Measurements from ENCODE around the gene CELSR3. TPM values are rescaled to one million over a fixed set of nuclear protein-coding genes. Genes with fewer than 3 reads are reported as not detected.

The CELSR3 gene
- total RNA-seq, 1 experiment from 2014 or later = 1.7 TPM

- Histone ChIP-seq H3K4me1 (peaks cover 40% of the 10 kb centered on the region), H3K4me3 (no peak overlapping the region), H3K27ac (peak overlapping the region; percentile 17)
These were observed 65.8 kb downstream of the CELSR3 start for GRCh38 chr3:48596676-48597407.

GRCh38 chr3:48596157-48596556 is 66.5 kb downstream of the CELSR3 start:
- DNase-seq = no peak
- Histone ChIP-seq H3K9me3 (replicated peaks) (no peaks in the 10 kb centered on the region), H3K27me3 (no peaks in the 10 kb centered on the region), H3K4me3 (no peak overlapping the region), H3K27ac (peak overlapping the region; percentile 17), H3K36me3 (peaks cover 17% of the 10 kb centered on the region), H3K4me1 (peaks cover 40% of the 10 kb centered on the region)

More at GRCh38 chr3:48596676-48597407, 65.8 kb downstream of the CELSR3 start:
- H3K27me3 ChIP-seq = no peaks in the 10 kb centered on the region
- no peak for DNase-seq
- H3K36me3 ChIP-seq = peaks cover 22% of the 10 kb centered on the region
- no peaks in the 10 kb centered on the region for H3K9me3 ChIP-seq (replicated peaks)

DNA sequence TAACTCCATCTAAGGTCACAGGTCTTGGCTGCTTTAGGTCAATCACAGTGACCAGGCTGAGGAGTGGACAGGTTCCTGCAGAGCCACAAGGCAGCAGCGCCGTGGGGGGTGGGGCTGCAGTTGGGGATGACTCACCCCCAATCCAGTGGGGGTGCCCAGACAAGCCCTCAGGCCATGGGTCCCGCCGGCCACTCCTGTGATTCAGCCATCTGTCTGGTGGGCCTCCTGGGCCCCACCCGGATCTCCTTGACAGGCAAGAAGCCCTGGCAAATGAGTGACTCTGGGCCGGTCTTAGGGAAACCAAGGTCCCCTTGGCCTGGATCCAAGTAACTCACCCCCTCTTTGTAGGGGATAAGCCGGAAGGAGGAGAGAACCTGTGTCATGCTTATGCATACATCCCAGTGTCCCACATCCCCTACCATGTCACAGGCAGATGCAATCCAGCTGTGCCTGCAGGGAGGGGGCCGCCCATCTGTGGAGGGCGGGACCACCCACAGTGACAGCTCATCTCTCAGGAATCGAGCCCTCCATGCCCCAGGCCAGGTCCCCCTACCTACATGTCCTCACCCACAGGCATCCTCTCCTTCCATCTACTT is 67.1 kb downstream of the CELSR3 start:
- H3K27ac ChIP-seq = peak overlapping the region; percentile 17
- DNase-seq = peak; percentile 87 to 92
- no peak overlapping the region for H3K4me3 ChIP-seq
- H3K27me3 ChIP-seq = no peaks in the 10 kb centered on the region
- no peaks in the 10 kb centered on the region for H3K9me3 ChIP-seq (replicated peaks)
- H3K36me3 ChIP-seq = peaks cover 14% of the 10 kb centered on the region
- peaks cover 40% of the 10 kb centered on the region for H3K4me1 ChIP-seq

DNA sequence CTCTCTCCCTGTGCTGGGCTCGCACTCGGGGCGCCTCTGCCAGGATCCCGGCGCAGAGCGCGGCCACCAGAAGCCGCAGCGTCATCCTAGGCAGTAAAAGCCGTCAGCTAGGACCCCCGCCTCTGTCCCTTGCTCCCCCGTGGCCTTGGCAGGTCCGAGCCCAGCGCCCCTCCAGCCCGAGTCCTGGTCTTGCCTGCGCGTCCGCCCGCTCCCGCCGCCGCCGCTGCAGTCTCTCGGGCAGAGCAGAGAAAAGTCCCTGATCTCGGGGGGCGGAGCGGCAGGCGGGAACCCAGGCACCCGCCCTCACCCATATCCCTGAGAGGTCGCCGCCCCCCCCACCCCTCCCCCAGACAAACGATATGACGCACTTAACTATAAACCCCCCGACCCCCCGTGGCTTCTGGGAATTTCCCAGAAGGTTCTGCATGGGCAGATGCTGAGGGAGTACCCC is 67.6 kb downstream of the CELSR3 start, which contains the start of gene COL7A1:
Gene COL7A1 (minus strand): TSS at position 255 of the 451 bp plus-strand sequence. CDS start 170 bp downstream, at position 85.
- no peaks in the 10 kb centered on the region for H3K27me3 ChIP-seq
- H3K4me1 ChIP-seq = peaks cover 40% of the 10 kb centered on the region
- no peak for DNase-seq
- peaks cover 14% of the 10 kb centered on the region for H3K36me3 ChIP-seq
- no peak within 1 kb of the TSS for H3K4me3 ChIP-seq
- peak within 1 kb of the TSS; percentile 17 for H3K27ac ChIP-seq
- no peaks in the 10 kb centered on the region for H3K9me3 ChIP-seq (replicated peaks)

GRCh38 chr3:48594417-48595049 is 68.2 kb downstream of the CELSR3 start:
- DNase-seq = no peak
- Histone ChIP-seq H3K36me3 (peaks cover 10% of the 10 kb centered on the region), H3K4me3 (no peak overlapping the region), H3K4me1 (peaks cover 39% of the 10 kb centered on the region), H3K9me3 (replicated peaks) (no peaks in the 10 kb centered on the region), H3K27ac (no peak overlapping the region; the same call in 1 of the 2 replicates), H3K27me3 (no peaks in the 10 kb centered on the region)

DNA sequence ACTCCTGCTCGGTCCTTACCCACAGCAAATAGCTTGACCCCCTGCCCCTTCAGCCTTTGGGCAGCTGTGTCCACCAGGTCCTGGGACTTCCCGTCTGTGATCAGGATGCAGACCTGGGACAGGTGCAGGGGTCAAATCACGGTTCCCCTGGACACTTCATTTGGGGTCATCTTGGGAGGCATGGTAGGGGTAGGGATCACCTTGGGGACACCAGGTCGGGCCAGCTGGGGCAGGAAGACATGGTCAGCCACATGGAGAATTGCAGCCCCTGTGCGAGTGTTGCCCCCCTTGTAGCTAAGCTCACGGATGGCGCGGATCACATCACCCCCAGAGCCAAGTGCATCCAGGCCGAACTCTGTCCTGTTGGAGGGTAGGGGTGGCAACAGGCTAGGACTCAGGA is 69.3 kb downstream of the CELSR3 start:
- no peak overlapping the region for H3K4me3 ChIP-seq
- no peaks in the 10 kb centered on the region for H3K27me3 ChIP-seq
- no peak for DNase-seq
- H3K4me1 ChIP-seq = peaks cover 27% of the 10 kb centered on the region
- H3K9me3 ChIP-seq (replicated peaks) = no peaks in the 10 kb centered on the region
- H3K36me3 ChIP-seq = peaks cover 3% of the 10 kb centered on the region; the same call in 1 of the 2 replicates
- H3K27ac ChIP-seq = no peak overlapping the region

DNA sequence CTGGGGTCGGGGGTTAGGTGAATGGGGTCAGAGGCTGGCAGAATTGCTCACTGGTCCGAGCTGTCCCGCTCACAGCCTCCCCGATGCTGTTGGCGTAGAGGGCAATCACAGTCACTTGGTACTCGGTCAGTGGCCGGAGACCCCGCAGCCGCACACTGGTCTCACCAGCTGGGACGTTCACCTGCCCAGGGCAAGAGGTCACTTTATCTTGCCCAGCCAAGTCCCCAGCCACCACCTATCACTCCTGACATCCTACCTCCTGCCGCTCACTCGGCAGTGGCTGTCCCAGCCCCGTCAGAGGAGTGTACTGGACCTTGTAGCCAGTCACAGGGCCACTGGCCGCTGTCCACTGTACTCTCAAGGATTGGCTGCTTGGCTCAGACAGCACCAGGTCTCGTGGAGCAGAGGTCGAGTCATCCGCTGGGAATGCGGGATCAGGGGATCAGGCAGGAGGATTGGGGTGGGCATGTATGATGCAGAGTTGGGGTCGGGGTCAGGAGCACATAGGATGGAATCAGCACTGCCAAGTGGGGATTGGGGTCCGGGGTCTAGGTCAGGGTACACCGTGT is 70.1 kb downstream of the CELSR3 start:
- Histone ChIP-seq H3K27me3 (no peaks in the 10 kb centered on the region), H3K36me3 (peaks cover 3% of the 10 kb centered on the region; the same call in 1 of the 2 replicates), H3K4me3 (no peak overlapping the region), H3K4me1 (peaks cover 20% of the 10 kb centered on the region), H3K9me3 (replicated peaks) (no peaks in the 10 kb centered on the region), H3K27ac (no peak overlapping the region)
- DNase-seq = no peak

GRCh38 chr3:48591886-48592518 is 70.7 kb downstream of the CELSR3 start:
- no peak for DNase-seq
- Histone ChIP-seq H3K4me1 (peaks cover 19% of the 10 kb centered on the region), H3K36me3 (peaks cover 3% of the 10 kb centered on the region; the same call in 1 of the 2 replicates), H3K27me3 (no peaks in the 10 kb centered on the region), H3K9me3 (replicated peaks) (no peaks in the 10 kb centered on the region), H3K27ac (no peak overlapping the region), H3K4me3 (no peak overlapping the region)

- Histone ChIP-seq H3K27ac (no peak overlapping the region), H3K9me3 (replicated peaks) (no peaks in the 10 kb centered on the region), H3K27me3 (no peaks in the 10 kb centered on the region), H3K36me3 (no peaks in the 10 kb centered on the region; the same call in 1 of the 2 replicates), H3K4me3 (no peak overlapping the region), H3K4me1 (peaks cover 14% of the 10 kb centered on the region)
- no peak for DNase-seq
These were observed 71.2 kb downstream of the CELSR3 start for GRCh38 chr3:48591436-48591835.

GRCh38 chr3:48588230-48588629 is 74.5 kb downstream of the CELSR3 start:
- H3K4me1 ChIP-seq = no peaks in the 10 kb centered on the region
- no peak for DNase-seq
- no peaks in the 10 kb centered on the region for H3K9me3 ChIP-seq (replicated peaks)
- no peaks in the 10 kb centered on the region for H3K27me3 ChIP-seq
- no peak overlapping the region for H3K4me3 ChIP-seq
- no peak overlapping the region for H3K27ac ChIP-seq
- H3K36me3 ChIP-seq = no peaks in the 10 kb centered on the region

DNA sequence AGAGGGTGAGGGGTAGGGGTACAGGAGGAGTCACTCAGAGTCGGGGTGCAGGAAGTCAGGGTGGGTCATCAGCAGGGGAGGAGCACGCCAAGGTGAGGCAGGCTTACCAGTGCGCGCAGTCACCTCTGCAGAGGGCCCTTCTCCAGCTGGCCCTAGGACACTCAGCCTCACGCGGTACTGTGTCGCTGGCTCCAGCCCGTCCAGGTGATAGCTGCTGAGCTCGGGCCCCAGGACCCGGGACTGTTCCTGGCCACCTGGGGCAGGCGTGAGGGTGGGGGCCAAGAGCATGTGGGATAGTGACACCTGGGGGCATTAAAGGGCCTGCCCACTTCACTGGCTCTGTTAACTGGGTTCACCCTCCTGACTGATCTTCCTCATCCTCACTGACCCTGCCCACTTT is 75.0 kb downstream of the CELSR3 start:
- no peak overlapping the region for H3K4me3 ChIP-seq
- no peaks in the 10 kb centered on the region for H3K36me3 ChIP-seq
- H3K27me3 ChIP-seq = no peaks in the 10 kb centered on the region
- H3K27ac ChIP-seq = no peak overlapping the region
- H3K9me3 ChIP-seq (replicated peaks) = no peaks in the 10 kb centered on the region
- no peak for DNase-seq
- no peaks in the 10 kb centered on the region for H3K4me1 ChIP-seq

Other genes starting within 250 kb of the CELSR3 start
- gene PLXNB1, start 232.8 kb downstream of the CELSR3 start, total RNA-seq (2014; rRNA removed; shearing (Covaris generic)) = 23.4 and 45.0 TPM in 2 replicates
- 11.3 and 12.0 TPM in 2 replicates for gene CCDC51, start 222.8 kb downstream of the CELSR3 start, total RNA-seq (2014; rRNA removed; shearing (Covaris generic))
- gene TMA7, start 222.6 kb downstream of the CELSR3 start, total RNA-seq (2014; rRNA removed; shearing (Covaris generic)) = 491 and 498 TPM in 2 replicates
- gene ATRIP, start 216.1 kb downstream of the CELSR3 start, total RNA-seq (2014; rRNA removed; shearing (Covaris generic)) = 12.4 and 12.8 TPM in 2 replicates
- gene SHISA5, start 158.7 kb downstream of the CELSR3 start, total RNA-seq (2014; rRNA removed; shearing (Covaris generic)) = 74.9 and 78.1 TPM in 2 replicates
- gene PFKFB4, start 106.1 kb downstream of the CELSR3 start, total RNA-seq (2014; rRNA removed; shearing (Covaris generic)) = 8.0 and 8.3 TPM in 2 replicates
- 0.14 TPM in 1 of 2 replicates, not detected in the other for gene UCN2, start 99.1 kb downstream of the CELSR3 start, total RNA-seq (2014; rRNA removed; shearing (Covaris generic))
- gene COL7A1, start 67.6 kb downstream of the CELSR3 start, total RNA-seq (2014; rRNA removed; shearing (Covaris generic)) = 1.5 and 2.0 TPM in 2 replicates
- gene UQCRC1, start 53.2 kb downstream of the CELSR3 start, total RNA-seq (2014; rRNA removed; shearing (Covaris generic)) = 137 and 162 TPM in 2 replicates
- not detected in 2 replicates for gene TMEM89, start 41.1 kb downstream of the CELSR3 start, total RNA-seq (2014; rRNA removed; shearing (Covaris generic))
- gene SLC26A6, start 27.4 kb downstream of the CELSR3 start, total RNA-seq (2014; rRNA removed; shearing (Covaris generic)) = 14.8 and 18.9 TPM in 2 replicates
- gene NCKIPSD, start 23.0 kb upstream of the CELSR3 start, total RNA-seq (2014; rRNA removed; shearing (Covaris generic)) = 11.8 and 13.7 TPM in 2 replicates
- 61.2 and 67.3 TPM in 2 replicates for gene IP6K2, start 54.3 kb upstream of the CELSR3 start, total RNA-seq (2014; rRNA removed; shearing (Covaris generic))
- 45.0 and 46.5 TPM in 2 replicates for gene PRKAR2A, start 185.0 kb upstream of the CELSR3 start, total RNA-seq (2014; rRNA removed; shearing (Covaris generic))
- gene SLC25A20, start 236.0 kb upstream of the CELSR3 start, total RNA-seq (2014; rRNA removed; shearing (Covaris generic)) = 6.8 and 7.0 TPM in 2 replicates

All from SJCRH30 (cell line).